ENCODE data around the gene KRTAP10-7. TPM values are rescaled to one million over a fixed set of nuclear protein-coding genes. Genes with fewer than 3 reads are reported as not detected.

The KRTAP10-7 gene
- total RNA-seq, 1 donor from 2014 or later = not detected

- TF ChIP-seq EZH2 (IDR thresholded peaks at IDR 0.05; ENCODE audit: insufficient read depth, low read length) (no peak), CTCF (IDR thresholded peaks at IDR 0.05; ENCODE audit: insufficient read depth, low read depth, low read length) (no peak)
- Histone ChIP-seq H3K4me2 (ENCODE audit: low read length) (no peak overlapping the region), H4K20me1 (ENCODE audit: insufficient read depth, low read length) (no peaks in the 10 kb centered on the region), H2AFZ (ENCODE audit: low read depth, low read length) (no peak overlapping the region), H3K36me3 (ENCODE audit: insufficient read depth, low read length) (no peaks in the 10 kb centered on the region), H3K9ac (ENCODE audit: low read length) (no peak overlapping the region), H3K4me1 (ENCODE audit: insufficient read depth, low read length) (no peaks in the 10 kb centered on the region), H3K79me2 (ENCODE audit: insufficient read depth, low read length) (no peaks in the 10 kb centered on the region), H3K27ac (ENCODE audit: low read depth, low read length) (no peak overlapping the region), H3K9me3 (ENCODE audit: insufficient read depth, low read depth, low read length) (peaks cover 6% of the 10 kb centered on the region), H3K27me3 (ENCODE audit: insufficient read depth, low read length) (no peaks in the 10 kb centered on the region), H3K4me3 (ENCODE audit: insufficient read depth, low read depth, low read length) (no peak overlapping the region)
- Mint-ChIP-seq H3K27me3 (ENCODE audit: low read depth, unreplicated experiment) (peaks cover 30% of the 10 kb centered on the region), H3K4me3 (ENCODE audit: unreplicated experiment) (no peak overlapping the region), H3K36me3 (ENCODE audit: low read depth, unreplicated experiment) (no peaks in the 10 kb centered on the region), H3K9me3 (ENCODE audit: unreplicated experiment) (peaks cover 25% of the 10 kb centered on the region), H3K27ac (ENCODE audit: unreplicated experiment) (no peak overlapping the region), H3K4me1 (ENCODE audit: low read depth, unreplicated experiment) (no peaks in the 10 kb centered on the region)
- DNase-seq (ENCODE audit: low read depth) = no peak
- FAIRE-seq = no peak
Observed at GRCh38 chr21:44583800-44584147, 16.6 kb upstream of the KRTAP10-7 start.

- Histone ChIP-seq H3K9ac (ENCODE audit: low read length) (no peak overlapping the region), H3K4me3 (ENCODE audit: insufficient read depth, low read depth, low read length) (no peak overlapping the region), H3K27me3 (ENCODE audit: insufficient read depth, low read length) (no peaks in the 10 kb centered on the region), H3K36me3 (ENCODE audit: insufficient read depth, low read length) (no peaks in the 10 kb centered on the region), H3K9me3 (ENCODE audit: insufficient read depth, low read depth, low read length) (peaks cover 6% of the 10 kb centered on the region), H3K4me2 (ENCODE audit: low read length) (no peak overlapping the region), H2AFZ (ENCODE audit: low read depth, low read length) (no peak overlapping the region), H3K79me2 (ENCODE audit: insufficient read depth, low read length) (no peaks in the 10 kb centered on the region), H3K27ac (ENCODE audit: low read depth, low read length) (no peak overlapping the region), H4K20me1 (ENCODE audit: insufficient read depth, low read length) (no peaks in the 10 kb centered on the region), H3K4me1 (ENCODE audit: insufficient read depth, low read length) (no peaks in the 10 kb centered on the region)
- DNase-seq (ENCODE audit: low read depth) = no peak
- FAIRE-seq = no peak
- Mint-ChIP-seq H3K9me3 (ENCODE audit: unreplicated experiment) (peaks cover 22% of the 10 kb centered on the region), H3K27ac (ENCODE audit: unreplicated experiment) (no peak overlapping the region), H3K27me3 (ENCODE audit: low read depth, unreplicated experiment) (peaks cover 35% of the 10 kb centered on the region), H3K4me1 (ENCODE audit: low read depth, unreplicated experiment) (no peaks in the 10 kb centered on the region), H3K36me3 (ENCODE audit: low read depth, unreplicated experiment) (no peaks in the 10 kb centered on the region), H3K4me3 (ENCODE audit: unreplicated experiment) (no peak overlapping the region)
- TF ChIP-seq EZH2 (IDR thresholded peaks at IDR 0.05; ENCODE audit: insufficient read depth, low read length) (no peak), CTCF (IDR thresholded peaks at IDR 0.05; ENCODE audit: insufficient read depth, low read depth, low read length) (no peak)
Observed at GRCh38 chr21:44585892-44586291, 14.5 kb upstream of the KRTAP10-7 start.

- H3K4me1 ChIP-seq (ENCODE audit: insufficient read depth, low read length) = no peaks in the 10 kb centered on the region
- H3K9ac ChIP-seq (ENCODE audit: low read length) = no peak overlapping the region
- no peak overlapping the region for H3K4me2 ChIP-seq (ENCODE audit: low read length)
- H3K36me3 ChIP-seq (ENCODE audit: insufficient read depth, low read length) = no peaks in the 10 kb centered on the region
- no peak overlapping the region for H3K27ac Mint-ChIP-seq (ENCODE audit: unreplicated experiment)
- H3K4me3 Mint-ChIP-seq (ENCODE audit: unreplicated experiment) = no peak overlapping the region
- no peaks in the 10 kb centered on the region for H3K36me3 Mint-ChIP-seq (ENCODE audit: low read depth, unreplicated experiment)
- peaks cover 2% of the 10 kb centered on the region for H3K4me1 Mint-ChIP-seq (ENCODE audit: low read depth, unreplicated experiment)
- no peak overlapping the region for H3K4me3 ChIP-seq (ENCODE audit: insufficient read depth, low read depth, low read length)
- FAIRE-seq = no peak
- DNase-seq (ENCODE audit: low read depth) = no peak
- no peaks in the 10 kb centered on the region for H4K20me1 ChIP-seq (ENCODE audit: insufficient read depth, low read length)
- H3K79me2 ChIP-seq (ENCODE audit: insufficient read depth, low read length) = no peaks in the 10 kb centered on the region
- H3K9me3 ChIP-seq (ENCODE audit: insufficient read depth, low read depth, low read length) = no peaks in the 10 kb centered on the region
- TF ChIP-seq CTCF (IDR thresholded peaks at IDR 0.05; ENCODE audit: insufficient read depth, low read depth, low read length) = no peak
- no peak for TF ChIP-seq EZH2 (IDR thresholded peaks at IDR 0.05; ENCODE audit: insufficient read depth, low read length)
- H3K27ac ChIP-seq (ENCODE audit: low read depth, low read length) = no peak overlapping the region
- H3K27me3 ChIP-seq (ENCODE audit: insufficient read depth, low read length) = no peaks in the 10 kb centered on the region
- peaks cover 9% of the 10 kb centered on the region for H3K9me3 Mint-ChIP-seq (ENCODE audit: unreplicated experiment)
- H2AFZ ChIP-seq (ENCODE audit: low read depth, low read length) = no peak overlapping the region
- H3K27me3 Mint-ChIP-seq (ENCODE audit: low read depth, unreplicated experiment) = peaks cover 39% of the 10 kb centered on the region
Observed at GRCh38 chr21:44589094-44589493, 11.3 kb upstream of the KRTAP10-7 start.

Data from astrocyte (in vitro differentiated cells and primary cell).